HG03196 (cell line): ENCODE results near the gene LAMA5.

Experiments used
- ATAC-seq: cut with Tn5 transposase; IDR thresholded peaks from one replicate; pipeline ENCODE4 v1.9.1; 2021; ENCODE audit not compliant: unreplicated experiment

The LAMA5 gene

GRCh38 chr20:62350098-62350628 is 16.9 kb downstream of the LAMA5 start:
- no peak for ATAC-seq

GRCh38 chr20:62349556-62350097 is 17.5 kb downstream of the LAMA5 start:
- no peak for ATAC-seq

- ATAC-seq: no peak
Observed at GRCh38 chr20:62348604-62349003, 18.5 kb downstream of the LAMA5 start.

- no peak for ATAC-seq
Observed at GRCh38 chr20:62347445-62347844, 19.7 kb downstream of the LAMA5 start.

- no peak for ATAC-seq
Observed at GRCh38 chr20:62347151-62347404, 20.0 kb downstream of the LAMA5 start.

- no peak for ATAC-seq
Observed at GRCh38 chr20:62346398-62347150, 20.5 kb downstream of the LAMA5 start.

GRCh38 chr20:62345681-62346370 is 21.3 kb downstream of the LAMA5 start:
- no peak for ATAC-seq

- ATAC-seq: no peak
Observed at GRCh38 chr20:62344782-62345181, 22.3 kb downstream of the LAMA5 start.

GRCh38 chr20:62344092-62344491 is 23.0 kb downstream of the LAMA5 start:
- no peak for ATAC-seq

GRCh38 chr20:62342910-62343309 is 24.2 kb downstream of the LAMA5 start:
- ATAC-seq: no peak

GRCh38 chr20:62339647-62340062 is 27.5 kb downstream of the LAMA5 start:
- ATAC-seq: peak; percentile 65

GRCh38 chr20:62338294-62338620 is 28.9 kb downstream of the LAMA5 start:
- no peak for ATAC-seq

- ATAC-seq: no peak
Observed at GRCh38 chr20:62337558-62338293, 29.4 kb downstream of the LAMA5 start.

- no peak for ATAC-seq
Observed at GRCh38 chr20:62336775-62337557, 30.1 kb downstream of the LAMA5 start.

- ATAC-seq: no peak
Observed at GRCh38 chr20:62336329-62336728, 30.8 kb downstream of the LAMA5 start.

- no peak for ATAC-seq
Observed at GRCh38 chr20:62335532-62335931, 31.6 kb downstream of the LAMA5 start.

- no peak for ATAC-seq
Observed at GRCh38 chr20:62334881-62335280, 32.2 kb downstream of the LAMA5 start.

GRCh38 chr20:62333820-62334595 is 33.1 kb downstream of the LAMA5 start:
- ATAC-seq: no peak

- no peak for ATAC-seq
Observed at GRCh38 chr20:62332989-62333819, 33.9 kb downstream of the LAMA5 start.
